ENCODE results near the gene PDS5B. TPM values are rescaled to one million over a fixed set of nuclear protein-coding genes. Genes with fewer than 3 reads are reported as not detected.

PDS5B gene
- total RNA-seq, 2 donors from 2014 or later: 53.1 to 62.9 TPM

Other genes with a start within 250 kb of the PDS5B start
- gene N4BP2L1, start 158.3 kb upstream of the PDS5B start, total RNA-seq: 10 to 100 TPM; 23.4 to 44.9 TPM
- 100 to 1,000 TPM in 1 of 2 donors, 10 to 100 TPM in 1; 82.1 to 107 TPM for gene N4BP2L2, start 47.7 kb upstream of the PDS5B start, total RNA-seq